Endothelial cell of umbilical vein (primary cell): Measurements from ENCODE around the gene ERRFI1. TPM values are rescaled to one million over a fixed set of nuclear protein-coding genes. Genes with fewer than 3 reads are reported as not detected.

Source experiments
- BruUV-seq: library from RNA; stranded (reverse); fragments of 400-500 nt; replicated peaks from 2 replicates; lab custom pipeline; 2021; lab: Mats Ljungman, UMichigan
- CTCF ChIA-PET: fragments of 300-600, 350-600 bp; sonication (Branson Sonifier 250); formaldehyde crosslinking; loops from one replicate; lab custom pipeline; 2021; ENCODE audit warnings: antibody characterized with exemption, inconsistent platforms; lab: Charles Lee
- POLR2A ChIA-PET: fragments of 300-600, 350-600 bp; sonication (Branson Sonifier 250); formaldehyde crosslinking; loops from one replicate; lab custom pipeline; 2021; ENCODE audit warnings: antibody characterized with exemption, inconsistent platforms; lab: Charles Lee
- DNase-seq: peaks from one replicate; pipeline ENCODE4 v3.0.0-alpha.2; 2011; ENCODE audit warnings: low read depth, low spot score
- FAIRE-seq: peaks from 2 replicates; lab custom pipeline; 2011; peaks lifted over from hg19 to GRCh38; lab: Jason Lieb, UNC
- H2AFZ ChIP-seq: 2 replicates; pipeline ENCODE4 v1.6.0; 2012; ENCODE audit warnings: low read depth, low read length, control low read depth, inconsistent platforms
- H3K27ac ChIP-seq: 2 replicates; pipeline ENCODE4 v1.5.1; 2011; ENCODE audit warnings: low read depth, mild to moderate bottlenecking, control low read depth, low read length, moderate library complexity; ENCODE audit not compliant: insufficient read depth
- H3K27me3 ChIP-seq, 2 experiments: 2 replicates each; pipeline versions ENCODE4 v1.6.0 to v1.6.1; 2011; ENCODE audit warnings: low read length in 2 of 2, mixed read lengths in 1 of 2; ENCODE audit not compliant: control insufficient read depth in 2 of 2, insufficient read depth in 2 of 2
- H3K36me3 ChIP-seq, 2 experiments: 2 replicates in 1 of 2; 3 replicates in 1 of 2; pipeline ENCODE4 v1.5.1; 2011; ENCODE audit warnings: low read length in 2 of 2, mild to moderate bottlenecking in 1 of 2, moderate library complexity in 1 of 2; ENCODE audit not compliant: control insufficient read depth in 2 of 2, insufficient read depth in 2 of 2; ENCODE audit errors: extremely low read depth in 1 of 2
- H3K4me1 ChIP-seq: 3 replicates; pipeline ENCODE4 v1.5.1; 2011; ENCODE audit warnings: mild to moderate bottlenecking, low read length; ENCODE audit not compliant: control insufficient read depth, insufficient read depth; ENCODE audit errors: extremely low read depth
- H3K4me2 ChIP-seq: 2 replicates; pipeline ENCODE4 v1.6.1; 2011; ENCODE audit warnings: low read length, control low read depth, mixed read lengths; ENCODE audit not compliant: insufficient read depth
- H3K4me3 ChIP-seq, 3 experiments: fragments of 200-600 bp in 1 of 3; sonication (generic), shearing (Covaris generic) in 1 of 3; replicated peaks in 1 of 3; 2 replicates each; pipeline ENCODE4 v1.5.1; 2011 to 2016; ENCODE audit warnings: control low read depth in 3 of 3, low read length in 3 of 3, mild to moderate bottlenecking in 2 of 3, inconsistent platforms in 1 of 3, low read depth in 1 of 3, moderate library complexity in 1 of 3; ENCODE audit not compliant: insufficient read depth in 1 of 3
- H3K79me2 ChIP-seq: 2 replicates; pipeline ENCODE4 v1.6.0; 2012; ENCODE audit warnings: low read length, inconsistent platforms; ENCODE audit not compliant: control insufficient read depth, insufficient read depth
- H3K9ac ChIP-seq: replicated peaks from 2 replicates; pipeline ENCODE3; 2011; ENCODE audit warnings: low read length, control low read depth; ENCODE audit not compliant: insufficient read depth; ENCODE audit errors: extremely low read depth
- H3K9me1 ChIP-seq: replicated peaks from 3 replicates; pipeline ENCODE4 v1.6.0; 2011; ENCODE audit warnings: mild to moderate bottlenecking, low read length; ENCODE audit not compliant: control insufficient read depth, insufficient read depth; ENCODE audit errors: extremely low read depth
- H3K9me3 ChIP-seq: replicated peaks from 2 replicates; pipeline ENCODE4 v1.5.1; 2012; ENCODE audit warnings: low read length, inconsistent platforms; ENCODE audit not compliant: control insufficient read depth, insufficient read depth
- H4K20me1 ChIP-seq: replicated peaks from 2 replicates; pipeline ENCODE3; 2011; ENCODE audit warnings: mild to moderate bottlenecking, low read length; ENCODE audit not compliant: control insufficient read depth, insufficient read depth; ENCODE audit errors: extremely low read depth
- EZH2 ChIP-seq: IDR thresholded peaks from 2 replicates; pipeline ENCODE4 v1.6.1; 2012; ENCODE audit warnings: borderline replicate concordance, low read depth, mild to moderate bottlenecking, moderate library complexity, low read length, inconsistent platforms; ENCODE audit not compliant: severe bottlenecking
- FOS ChIP-seq: IDR thresholded peaks from 2 replicates; pipeline ENCODE4 v1.6.1; 2011; ENCODE audit warnings: mild to moderate bottlenecking, low read length, moderate library complexity, borderline replicate concordance; ENCODE audit not compliant: insufficient read depth
- GATA2 ChIP-seq: IDR thresholded peaks from 2 replicates; pipeline ENCODE4 v1.7.0; 2011; ENCODE audit warnings: low read depth, mild to moderate bottlenecking, moderate library complexity, mixed read lengths, low read length; ENCODE audit not compliant: insufficient read length, insufficient read depth
- JUN ChIP-seq: IDR thresholded peaks from 2 replicates; pipeline ENCODE4 v1.6.1; 2011; ENCODE audit warnings: borderline replicate concordance, low read depth; ENCODE audit not compliant: insufficient read length, insufficient read depth
- MYC ChIP-seq: IDR thresholded peaks from one replicate; pipeline ENCODE4 v1.6.1; 2011; ENCODE audit warnings: mild to moderate bottlenecking, low read depth, low read length
- POLR2A ChIP-seq: IDR thresholded peaks from 2 replicates; pipeline ENCODE4 v1.6.1; 2012; ENCODE audit warnings: low read depth, mild to moderate bottlenecking, control low read depth, low read length
- POLR2AphosphoS5 ChIP-seq: IDR thresholded peaks from 2 replicates; pipeline ENCODE4 v1.6.1; 2012; ENCODE audit warnings: low read depth, mild to moderate bottlenecking, control low read depth, low read length, moderate library complexity; ENCODE audit not compliant: insufficient read depth
- dilution Hi-C: fragments of 300-500 bp; cut with MboI; formaldehyde crosslinking; loops from one replicate; pipeline ENCODE4 v1.15.0; 2019; ENCODE audit warnings: low sequenced_read_pairs; ENCODE audit not compliant: extremely low pct_ligation_motif_present
- intact Hi-C: fragments of 100-400 bp; cut with micrococcal nuclease; formaldehyde crosslinking; loops from one replicate; pipeline ENCODE4 v1.10.0; 2022
- polyA plus RNA-seq, 4 experiments: library from polyadenylated mRNA; depleted of rRNA in 3 of 4; stranded (reverse) in 3 of 4; unstranded in 1 of 4; fragments of >200 nt; gene quantifications; 2 replicates each; pipeline versions ENCODE4 v1.2.1 to v1.2.3, GENCODE V29; 2011 to 2012; ENCODE audit warnings: missing spikeins in 1 of 4
- total RNA-seq: library from RNA; stranded (reverse); gene quantifications from 2 replicates; pipeline ENCODE4 v1.2.3, GENCODE V29; 2021
- TF ChIP-seq, protein P1 (sequence below): IDR thresholded peaks from 2 replicates; pipeline ENCODE4 v1.6.1; 2011; ENCODE audit not compliant: insufficient read depth, insufficient read length
- TF ChIP-seq, protein P2 (sequence below), 2 donors: IDR thresholded peaks; 1 replicate in 1 of 2; 2 replicates in 1 of 2; pipeline ENCODE4 v1.5.1; 2011; ENCODE audit warnings: low read length in 2 of 2, mild to moderate bottlenecking in 2 of 2, moderate library complexity in 2 of 2, control low read depth in 1 of 2, inconsistent platforms in 1 of 2, low read depth in 1 of 2; ENCODE audit not compliant: insufficient read depth in 1 of 2; ENCODE audit errors: extremely low read depth in 1 of 2

The ERRFI1 gene
- total and polyA plus RNA-seq, 2 donors (not counting 3 experiments of a cell fraction or from before 2014, with no cell fraction given), result 28.1 to 32.0 TPM

DNA sequence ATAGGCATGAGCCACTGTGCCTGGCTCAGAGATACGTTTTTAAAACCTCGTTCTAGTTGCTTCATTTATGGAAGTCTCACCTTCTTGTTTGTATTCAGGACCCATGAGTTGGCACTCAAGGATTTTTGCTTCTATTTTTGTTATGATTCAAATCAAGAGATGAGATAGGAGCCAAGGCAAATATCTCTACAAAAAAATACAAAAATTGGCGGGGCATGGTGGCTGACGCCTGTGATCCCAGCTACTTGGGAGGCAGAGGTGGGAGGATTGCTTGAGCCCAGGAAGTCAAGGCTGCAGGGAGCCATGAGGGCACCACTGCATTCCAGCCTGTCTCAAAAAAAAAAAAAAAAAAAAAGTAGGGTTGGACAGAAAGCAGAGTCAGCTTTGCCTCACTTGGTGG, 36.8 kb upstream of the ERRFI1 start:
- CTCF ChIA-PET, result interaction anchor here (1.1 to 1.9 kb wide), 2 partner anchors 15 to 156 kb away, joined by 3 to 5 read pairs; no protein-coding TSS in a partner anchor

More for the DNA sequence above, 36.8 kb upstream of the ERRFI1 start:
- no peaks in the 10 kb centered on the region for H3K9me3 ChIP-seq
- FAIRE-seq, result no peak
- DNase-seq, result no peak
- no peaks in the 10 kb centered on the region for H3K79me2 ChIP-seq
- intact Hi-C loops (loop anchor here (1.0 to 2.0 kb wide), 2 partner anchors 14 to 27 kb away; no protein-coding TSS in a partner anchor), dilution Hi-C loops (no loop called here)
- H3K36me3 ChIP-seq, result no peaks in the 10 kb centered on the region
- POLR2A ChIA-PET, result no interaction called here
- H3K27ac ChIP-seq, result peak overlapping the region; percentile 79
- H3K9ac ChIP-seq, result no peak overlapping the region
- H3K4me3 ChIP-seq, result no peak overlapping the region
- no peaks in the 10 kb centered on the region for H3K9me1 ChIP-seq
- H2AFZ ChIP-seq, result no peak overlapping the region
- no TSS peak for BruUV-seq
- peaks cover 8% of the 10 kb centered on the region for H3K4me1 ChIP-seq
- no peak for TF ChIP-seq FOS
- TF ChIP-seq MYC, result no peak
- TF ChIP-seq, protein P1, sequence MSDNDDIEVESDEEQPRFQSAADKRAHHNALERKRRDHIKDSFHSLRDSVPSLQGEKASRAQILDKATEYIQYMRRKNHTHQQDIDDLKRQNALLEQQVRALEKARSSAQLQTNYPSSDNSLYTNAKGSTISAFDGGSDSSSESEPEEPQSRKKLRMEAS, result no peak
- no peak for TF ChIP-seq POLR2AphosphoS5
- TF ChIP-seq POLR2A, result no peak
- TF ChIP-seq, protein P2, sequence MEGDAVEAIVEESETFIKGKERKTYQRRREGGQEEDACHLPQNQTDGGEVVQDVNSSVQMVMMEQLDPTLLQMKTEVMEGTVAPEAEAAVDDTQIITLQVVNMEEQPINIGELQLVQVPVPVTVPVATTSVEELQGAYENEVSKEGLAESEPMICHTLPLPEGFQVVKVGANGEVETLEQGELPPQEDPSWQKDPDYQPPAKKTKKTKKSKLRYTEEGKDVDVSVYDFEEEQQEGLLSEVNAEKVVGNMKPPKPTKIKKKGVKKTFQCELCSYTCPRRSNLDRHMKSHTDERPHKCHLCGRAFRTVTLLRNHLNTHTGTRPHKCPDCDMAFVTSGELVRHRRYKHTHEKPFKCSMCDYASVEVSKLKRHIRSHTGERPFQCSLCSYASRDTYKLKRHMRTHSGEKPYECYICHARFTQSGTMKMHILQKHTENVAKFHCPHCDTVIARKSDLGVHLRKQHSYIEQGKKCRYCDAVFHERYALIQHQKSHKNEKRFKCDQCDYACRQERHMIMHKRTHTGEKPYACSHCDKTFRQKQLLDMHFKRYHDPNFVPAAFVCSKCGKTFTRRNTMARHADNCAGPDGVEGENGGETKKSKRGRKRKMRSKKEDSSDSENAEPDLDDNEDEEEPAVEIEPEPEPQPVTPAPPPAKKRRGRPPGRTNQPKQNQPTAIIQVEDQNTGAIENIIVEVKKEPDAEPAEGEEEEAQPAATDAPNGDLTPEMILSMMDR (IDR thresholded peaks at IDR 0.05; ENCODE audit: extremely low read depth in 1 of 2, insufficient read depth in 1 of 2, low read depth in 1 of 2, low read length in 2 of 2), result no peak
- TF ChIP-seq GATA2, result no peak
- TF ChIP-seq EZH2, result no peak
- no peak for TF ChIP-seq JUN
- no peaks in the 10 kb centered on the region for H4K20me1 ChIP-seq
- no peak overlapping the region for H3K4me2 ChIP-seq
- no peaks in the 10 kb centered on the region for H3K27me3 ChIP-seq
